Smooth muscle cell of the brain vasculature (primary cell): ENCODE results near the gene ABCC5.
"Not testable (repeated sequence)": the region's sequence is repeated elsewhere in the genome, so short reads cannot be mapped to it uniquely, and the experiment has no call there.

Source experiments
- DNase-seq: peaks from one replicate; pipeline ENCODE4 v3.0.0-alpha.2; 2012; ENCODE audit warnings: low read depth, low spot score

ABCC5 gene

GRCh38 chr3:183892610-183893214, 125.0 kb downstream of the ABCC5 start:
- DNase-seq: no peak

GRCh38 chr3:183885766-183886165, 131.9 kb downstream of the ABCC5 start:
- DNase-seq: no peak

GRCh38 chr3:183884427-183885296, 133.0 kb downstream of the ABCC5 start, which contains the start of gene PARL:
Gene PARL, minus strand, starts transcription at chr3:183884880. Its CDS starts 34 bp downstream, at chr3:183884846.
- DNase-seq: peak; percentile 71

- DNase-seq: no peak
Observed at GRCh38 chr3:183884097-183884426, 133.6 kb downstream of the ABCC5 start.

GRCh38 chr3:183883291-183884096, 134.2 kb downstream of the ABCC5 start:
- no peak for DNase-seq

- DNase-seq: no peak
Observed at GRCh38 chr3:183880121-183880520, 137.6 kb downstream of the ABCC5 start.

GRCh38 chr3:183879243-183879642, 138.4 kb downstream of the ABCC5 start:
- no peak for DNase-seq

GRCh38 chr3:183878071-183878470, 139.6 kb downstream of the ABCC5 start:
- DNase-seq: no peak

- not testable (repeated sequence) for DNase-seq
Observed at GRCh38 chr3:183877227-183877626, 140.5 kb downstream of the ABCC5 start.

GRCh38 chr3:183875411-183875810, 142.3 kb downstream of the ABCC5 start:
- DNase-seq: no peak

GRCh38 chr3:183873914-183874313, 143.8 kb downstream of the ABCC5 start:
- no peak for DNase-seq

- no peak for DNase-seq
Observed at GRCh38 chr3:183871541-183871940, 146.1 kb downstream of the ABCC5 start.

GRCh38 chr3:183870563-183870962, 147.1 kb downstream of the ABCC5 start:
- no peak for DNase-seq
